K562 (cell line): ENCODE data around the gene CCNY. TPM values are rescaled to one million over a fixed set of nuclear protein-coding genes. Genes with fewer than 3 reads are reported as not detected.

Experiments used
- DACH1 ChIP-seq: fragments of 450-650 bp; IDR thresholded peaks from 2 replicates; pipeline ENCODE4 v1.6.1; 2018; ENCODE audit not compliant: partially characterized antibody
- HNRNPH1 ChIP-seq: fragments of 200-400 bp; formaldehyde crosslinking; optimal IDR thresholded peaks from 2 replicates; pipeline ENCODE3; 2017; ENCODE audit warnings: low read depth, mild to moderate bottlenecking, low read length, moderate library complexity
- MAFF ChIP-seq: IDR thresholded peaks from 2 replicates; pipeline ENCODE4 v1.6.1; 2012; ENCODE audit warnings: low read length, improper control_type of control experiment
- MTA1 ChIP-seq: fragments of 450-650 bp; IDR thresholded peaks from 2 replicates; pipeline ENCODE4 v1.6.1; 2017; ENCODE audit warnings: borderline replicate concordance
- NFRKB ChIP-seq: fragments of 450-650 bp; IDR thresholded peaks from 2 replicates; pipeline ENCODE4 v1.6.1; 2016; ENCODE audit warnings: low read depth
- POLR2A ChIP-seq: fragments of 450-650 bp; conservative IDR thresholded peaks from 2 replicates; pipeline ENCODE4 v1.6.1; 2016
- SIN3A ChIP-seq, 2 experiments: fragments of 150-350 bp in 1 of 2; IDR thresholded peaks; 2 replicates each; pipeline ENCODE4 v1.6.1; 2011 to 2016; ENCODE audit warnings: borderline replicate concordance in 2 of 2, low read depth in 2 of 2, low read length in 2 of 2, mild to moderate bottlenecking in 2 of 2, moderate library complexity in 2 of 2; ENCODE audit not compliant: control insufficient read depth in 1 of 2
- polyA plus RNA-seq, 8 experiments: library from polyadenylated mRNA; depleted of rRNA in 4 of 8; stranded (reverse) in 5 of 8; unstranded in 3 of 8; fragments of >200 nt; fragmentation: Nextera tagmentation in 2 of 8; fragmentation: Illumina TruSeq in 1 of 8; extraction: Ambion mirVana in 2 of 8; extraction: Trizol in 1 of 8; gene quantifications; 2 replicates each; pipeline versions ENCODE4 v1.2.1 to v1.2.3, GENCODE V29; 2011 to 2014; ENCODE audit warnings: inconsistent platforms in 1 of 8, missing spikeins in 1 of 8
- total RNA-seq, 7 experiments: library from RNA; depleted of rRNA in 6 of 7; stranded (reverse); fragments of >200 nt in 6 of 7; fragmentation: Illumina TruSeq in 2 of 7; extraction: Trizol in 2 of 7; gene quantifications; 2 replicates each; pipeline versions ENCODE4 v1.2.1 to v1.2.3, GENCODE V29; 2011 to 2021; ENCODE audit warnings: low replicate concordance in 1 of 7
- TF ChIP-seq, protein P1 (sequence below): fragments of 450-650 bp; IDR thresholded peaks from 2 replicates; pipeline ENCODE4 v1.6.1; 2016; ENCODE audit warnings: mild to moderate bottlenecking, moderate library complexity
- TF ChIP-seq, protein P2 (sequence below), 3 experiments: fragments of 200-800 bp in 1 of 3; fragments of 250-450 bp in 1 of 3; fragments of 450-650 bp in 1 of 3; sonication (Bioruptor Pico) in 1 of 3; sonication (Bioruptor generic) in 1 of 3; formaldehyde crosslinking in 1 of 3; IDR thresholded peaks; 2 replicates each; pipeline versions ENCODE4 v1.6.1 to v1.8.0; 2016 to 2022; ENCODE audit warnings: mild to moderate bottlenecking in 2 of 3, missing genetic modification characterization in 2 of 3, missing compliant biosample characterization in 1 of 3, moderate library complexity in 1 of 3
- TF ChIP-seq, protein P3 (sequence below): fragments of 250-450 bp; sonication (Bioruptor Pico); IDR thresholded peaks from 2 replicates; pipeline ENCODE4 v1.4.0; 2020; ENCODE audit warnings: mild to moderate bottlenecking, moderate library complexity, borderline replicate concordance

The CCNY gene
- total and polyA plus RNA-seq, 9 of the 15 experiments (the other 6 are each of a cell fraction or from before 2014, with no cell fraction given), result 8.4 to 109 (median 38.6) TPM

DNA sequence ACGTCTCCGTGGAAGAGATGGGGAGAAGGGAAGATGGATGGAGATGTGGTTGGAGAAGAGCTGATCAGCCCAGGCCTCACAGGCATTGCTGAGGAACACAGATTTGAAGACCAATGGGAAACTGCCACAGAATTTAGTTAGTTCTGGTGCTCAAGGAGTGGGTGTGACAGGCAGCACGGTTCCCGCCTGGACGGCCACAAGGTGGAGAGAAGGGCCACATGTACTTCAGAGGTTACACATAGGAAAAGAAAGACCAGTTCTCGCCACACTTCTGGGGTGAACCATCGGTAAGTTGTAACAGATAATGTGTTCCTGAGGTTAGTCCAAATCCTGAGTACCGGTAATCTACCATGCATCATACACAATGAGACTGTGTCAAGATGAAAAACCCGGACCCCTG is 239.3 kb downstream of the CCNY start (continued):
- TF ChIP-seq, protein P1, sequence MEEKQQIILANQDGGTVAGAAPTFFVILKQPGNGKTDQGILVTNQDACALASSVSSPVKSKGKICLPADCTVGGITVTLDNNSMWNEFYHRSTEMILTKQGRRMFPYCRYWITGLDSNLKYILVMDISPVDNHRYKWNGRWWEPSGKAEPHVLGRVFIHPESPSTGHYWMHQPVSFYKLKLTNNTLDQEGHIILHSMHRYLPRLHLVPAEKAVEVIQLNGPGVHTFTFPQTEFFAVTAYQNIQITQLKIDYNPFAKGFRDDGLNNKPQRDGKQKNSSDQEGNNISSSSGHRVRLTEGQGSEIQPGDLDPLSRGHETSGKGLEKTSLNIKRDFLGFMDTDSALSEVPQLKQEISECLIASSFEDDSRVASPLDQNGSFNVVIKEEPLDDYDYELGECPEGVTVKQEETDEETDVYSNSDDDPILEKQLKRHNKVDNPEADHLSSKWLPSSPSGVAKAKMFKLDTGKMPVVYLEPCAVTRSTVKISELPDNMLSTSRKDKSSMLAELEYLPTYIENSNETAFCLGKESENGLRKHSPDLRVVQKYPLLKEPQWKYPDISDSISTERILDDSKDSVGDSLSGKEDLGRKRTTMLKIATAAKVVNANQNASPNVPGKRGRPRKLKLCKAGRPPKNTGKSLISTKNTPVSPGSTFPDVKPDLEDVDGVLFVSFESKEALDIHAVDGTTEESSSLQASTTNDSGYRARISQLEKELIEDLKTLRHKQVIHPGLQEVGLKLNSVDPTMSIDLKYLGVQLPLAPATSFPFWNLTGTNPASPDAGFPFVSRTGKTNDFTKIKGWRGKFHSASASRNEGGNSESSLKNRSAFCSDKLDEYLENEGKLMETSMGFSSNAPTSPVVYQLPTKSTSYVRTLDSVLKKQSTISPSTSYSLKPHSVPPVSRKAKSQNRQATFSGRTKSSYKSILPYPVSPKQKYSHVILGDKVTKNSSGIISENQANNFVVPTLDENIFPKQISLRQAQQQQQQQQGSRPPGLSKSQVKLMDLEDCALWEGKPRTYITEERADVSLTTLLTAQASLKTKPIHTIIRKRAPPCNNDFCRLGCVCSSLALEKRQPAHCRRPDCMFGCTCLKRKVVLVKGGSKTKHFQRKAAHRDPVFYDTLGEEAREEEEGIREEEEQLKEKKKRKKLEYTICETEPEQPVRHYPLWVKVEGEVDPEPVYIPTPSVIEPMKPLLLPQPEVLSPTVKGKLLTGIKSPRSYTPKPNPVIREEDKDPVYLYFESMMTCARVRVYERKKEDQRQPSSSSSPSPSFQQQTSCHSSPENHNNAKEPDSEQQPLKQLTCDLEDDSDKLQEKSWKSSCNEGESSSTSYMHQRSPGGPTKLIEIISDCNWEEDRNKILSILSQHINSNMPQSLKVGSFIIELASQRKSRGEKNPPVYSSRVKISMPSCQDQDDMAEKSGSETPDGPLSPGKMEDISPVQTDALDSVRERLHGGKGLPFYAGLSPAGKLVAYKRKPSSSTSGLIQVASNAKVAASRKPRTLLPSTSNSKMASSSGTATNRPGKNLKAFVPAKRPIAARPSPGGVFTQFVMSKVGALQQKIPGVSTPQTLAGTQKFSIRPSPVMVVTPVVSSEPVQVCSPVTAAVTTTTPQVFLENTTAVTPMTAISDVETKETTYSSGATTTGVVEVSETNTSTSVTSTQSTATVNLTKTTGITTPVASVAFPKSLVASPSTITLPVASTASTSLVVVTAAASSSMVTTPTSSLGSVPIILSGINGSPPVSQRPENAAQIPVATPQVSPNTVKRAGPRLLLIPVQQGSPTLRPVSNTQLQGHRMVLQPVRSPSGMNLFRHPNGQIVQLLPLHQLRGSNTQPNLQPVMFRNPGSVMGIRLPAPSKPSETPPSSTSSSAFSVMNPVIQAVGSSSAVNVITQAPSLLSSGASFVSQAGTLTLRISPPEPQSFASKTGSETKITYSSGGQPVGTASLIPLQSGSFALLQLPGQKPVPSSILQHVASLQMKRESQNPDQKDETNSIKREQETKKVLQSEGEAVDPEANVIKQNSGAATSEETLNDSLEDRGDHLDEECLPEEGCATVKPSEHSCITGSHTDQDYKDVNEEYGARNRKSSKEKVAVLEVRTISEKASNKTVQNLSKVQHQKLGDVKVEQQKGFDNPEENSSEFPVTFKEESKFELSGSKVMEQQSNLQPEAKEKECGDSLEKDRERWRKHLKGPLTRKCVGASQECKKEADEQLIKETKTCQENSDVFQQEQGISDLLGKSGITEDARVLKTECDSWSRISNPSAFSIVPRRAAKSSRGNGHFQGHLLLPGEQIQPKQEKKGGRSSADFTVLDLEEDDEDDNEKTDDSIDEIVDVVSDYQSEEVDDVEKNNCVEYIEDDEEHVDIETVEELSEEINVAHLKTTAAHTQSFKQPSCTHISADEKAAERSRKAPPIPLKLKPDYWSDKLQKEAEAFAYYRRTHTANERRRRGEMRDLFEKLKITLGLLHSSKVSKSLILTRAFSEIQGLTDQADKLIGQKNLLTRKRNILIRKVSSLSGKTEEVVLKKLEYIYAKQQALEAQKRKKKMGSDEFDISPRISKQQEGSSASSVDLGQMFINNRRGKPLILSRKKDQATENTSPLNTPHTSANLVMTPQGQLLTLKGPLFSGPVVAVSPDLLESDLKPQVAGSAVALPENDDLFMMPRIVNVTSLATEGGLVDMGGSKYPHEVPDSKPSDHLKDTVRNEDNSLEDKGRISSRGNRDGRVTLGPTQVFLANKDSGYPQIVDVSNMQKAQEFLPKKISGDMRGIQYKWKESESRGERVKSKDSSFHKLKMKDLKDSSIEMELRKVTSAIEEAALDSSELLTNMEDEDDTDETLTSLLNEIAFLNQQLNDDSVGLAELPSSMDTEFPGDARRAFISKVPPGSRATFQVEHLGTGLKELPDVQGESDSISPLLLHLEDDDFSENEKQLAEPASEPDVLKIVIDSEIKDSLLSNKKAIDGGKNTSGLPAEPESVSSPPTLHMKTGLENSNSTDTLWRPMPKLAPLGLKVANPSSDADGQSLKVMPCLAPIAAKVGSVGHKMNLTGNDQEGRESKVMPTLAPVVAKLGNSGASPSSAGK, result 0 out of 2 replicates have a peak, but pooled peaks have one; percentile 11
- TF ChIP-seq SIN3A (IDR thresholded peaks at IDR 0.05; ENCODE audit: borderline replicate concordance in 2 of 2, control insufficient read depth in 1 of 2, low read depth in 2 of 2, low read length in 2 of 2), result no peak
- TF ChIP-seq MAFF, result no peak
- TF ChIP-seq, protein P2, sequence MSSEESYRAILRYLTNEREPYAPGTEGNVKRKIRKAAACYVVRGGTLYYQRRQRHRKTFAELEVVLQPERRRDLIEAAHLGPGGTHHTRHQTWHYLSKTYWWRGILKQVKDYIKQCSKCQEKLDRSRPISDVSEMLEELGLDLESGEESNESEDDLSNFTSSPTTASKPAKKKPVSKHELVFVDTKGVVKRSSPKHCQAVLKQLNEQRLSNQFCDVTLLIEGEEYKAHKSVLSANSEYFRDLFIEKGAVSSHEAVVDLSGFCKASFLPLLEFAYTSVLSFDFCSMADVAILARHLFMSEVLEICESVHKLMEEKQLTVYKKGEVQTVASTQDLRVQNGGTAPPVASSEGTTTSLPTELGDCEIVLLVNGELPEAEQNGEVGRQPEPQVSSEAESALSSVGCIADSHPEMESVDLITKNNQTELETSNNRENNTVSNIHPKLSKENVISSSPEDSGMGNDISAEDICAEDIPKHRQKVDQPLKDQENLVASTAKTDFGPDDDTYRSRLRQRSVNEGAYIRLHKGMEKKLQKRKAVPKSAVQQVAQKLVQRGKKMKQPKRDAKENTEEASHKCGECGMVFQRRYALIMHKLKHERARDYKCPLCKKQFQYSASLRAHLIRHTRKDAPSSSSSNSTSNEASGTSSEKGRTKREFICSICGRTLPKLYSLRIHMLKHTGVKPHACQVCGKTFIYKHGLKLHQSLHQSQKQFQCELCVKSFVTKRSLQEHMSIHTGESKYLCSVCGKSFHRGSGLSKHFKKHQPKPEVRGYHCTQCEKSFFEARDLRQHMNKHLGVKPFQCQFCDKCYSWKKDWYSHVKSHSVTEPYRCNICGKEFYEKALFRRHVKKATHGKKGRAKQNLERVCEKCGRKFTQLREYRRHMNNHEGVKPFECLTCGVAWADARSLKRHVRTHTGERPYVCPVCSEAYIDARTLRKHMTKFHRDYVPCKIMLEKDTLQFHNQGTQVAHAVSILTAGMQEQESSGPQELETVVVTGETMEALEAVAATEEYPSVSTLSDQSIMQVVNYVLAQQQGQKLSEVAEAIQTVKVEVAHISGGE (CRISPR knock-in tag; IDR thresholded peaks at IDR 0.05), result no peak
- TF ChIP-seq POLR2A, result 0 out of 2 replicates have a peak, but pooled peaks have one; percentile 1
- TF ChIP-seq, protein P3, sequence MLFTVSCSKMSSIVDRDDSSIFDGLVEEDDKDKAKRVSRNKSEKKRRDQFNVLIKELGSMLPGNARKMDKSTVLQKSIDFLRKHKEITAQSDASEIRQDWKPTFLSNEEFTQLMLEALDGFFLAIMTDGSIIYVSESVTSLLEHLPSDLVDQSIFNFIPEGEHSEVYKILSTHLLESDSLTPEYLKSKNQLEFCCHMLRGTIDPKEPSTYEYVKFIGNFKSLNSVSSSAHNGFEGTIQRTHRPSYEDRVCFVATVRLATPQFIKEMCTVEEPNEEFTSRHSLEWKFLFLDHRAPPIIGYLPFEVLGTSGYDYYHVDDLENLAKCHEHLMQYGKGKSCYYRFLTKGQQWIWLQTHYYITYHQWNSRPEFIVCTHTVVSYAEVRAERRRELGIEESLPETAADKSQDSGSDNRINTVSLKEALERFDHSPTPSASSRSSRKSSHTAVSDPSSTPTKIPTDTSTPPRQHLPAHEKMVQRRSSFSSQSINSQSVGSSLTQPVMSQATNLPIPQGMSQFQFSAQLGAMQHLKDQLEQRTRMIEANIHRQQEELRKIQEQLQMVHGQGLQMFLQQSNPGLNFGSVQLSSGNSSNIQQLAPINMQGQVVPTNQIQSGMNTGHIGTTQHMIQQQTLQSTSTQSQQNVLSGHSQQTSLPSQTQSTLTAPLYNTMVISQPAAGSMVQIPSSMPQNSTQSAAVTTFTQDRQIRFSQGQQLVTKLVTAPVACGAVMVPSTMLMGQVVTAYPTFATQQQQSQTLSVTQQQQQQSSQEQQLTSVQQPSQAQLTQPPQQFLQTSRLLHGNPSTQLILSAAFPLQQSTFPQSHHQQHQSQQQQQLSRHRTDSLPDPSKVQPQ (CRISPR knock-in tag), result no peak
- no peak for TF ChIP-seq MTA1
- no peak for TF ChIP-seq NFRKB
- no peak for TF ChIP-seq HNRNPH1
- no peak for TF ChIP-seq DACH1
